GM12878 (cell line): ENCODE results near the gene TMSB10. TPM values are rescaled to one million over a fixed set of nuclear protein-coding genes. Genes with fewer than 3 reads are reported as not detected.

Experiments
- BHLHE40 ChIP-seq, 2 experiments: fragments of 450-650 bp in 1 of 2; IDR thresholded peaks; 2 replicates each; pipeline ENCODE4 v1.6.1; 2011 to 2017; ENCODE audit warnings: low read depth in 2 of 2, borderline replicate concordance in 1 of 2, improper control_type of control experiment in 1 of 2, low read length in 1 of 2, mild to moderate bottlenecking in 1 of 2
- BMI1 ChIP-seq: fragments of 450-650 bp; IDR thresholded peaks from 2 replicates; pipeline ENCODE4 v1.6.1; 2016; ENCODE audit warnings: mild to moderate bottlenecking, moderate library complexity, borderline replicate concordance
- CBX5 ChIP-seq: sonication (generic); IDR thresholded peaks from 2 replicates; pipeline ENCODE4 v1.6.1; 2016; ENCODE audit warnings: low read depth, moderate library complexity, mild to moderate bottlenecking, inconsistent platforms
- EGR1 ChIP-seq, 2 experiments: IDR thresholded peaks; 1 replicate in 1 of 2; 2 replicates in 1 of 2; pipeline ENCODE4 v1.6.1; 2011 to 2012; ENCODE audit warnings: low read depth in 2 of 2, low read length in 2 of 2, borderline replicate concordance in 1 of 2, mild to moderate bottlenecking in 1 of 2, moderate library complexity in 1 of 2
- HDAC2 ChIP-seq: fragments of 200-600 bp; sonication (generic); IDR thresholded peaks from 2 replicates; pipeline ENCODE4 v1.6.1; 2017
- IKZF2 ChIP-seq, 2 experiments: fragments of 450-650 bp; IDR thresholded peaks; 2 replicates each; pipeline ENCODE4 v1.6.1; 2017; ENCODE audit warnings: mild to moderate bottlenecking in 2 of 2, moderate library complexity in 2 of 2
- IRF4 ChIP-seq: IDR thresholded peaks from 2 replicates; pipeline ENCODE4 v1.6.1; 2011; ENCODE audit warnings: low read depth, low read length
- MAX ChIP-seq: IDR thresholded peaks from 2 replicates; pipeline ENCODE4 v1.6.1; 2012; ENCODE audit warnings: low read depth, low read length, improper control_type of control experiment
- MXI1 ChIP-seq: fragments of 150-350 bp; IDR thresholded peaks from 2 replicates; pipeline ENCODE4 v1.6.1; 2011; ENCODE audit warnings: low read depth, mild to moderate bottlenecking, inconsistent platforms, low read length, improper control_type of control experiment
- NBN ChIP-seq: fragments of 450-650 bp; IDR thresholded peaks from 2 replicates; pipeline ENCODE4 v1.6.1; 2016
- NKRF ChIP-seq: fragments of 450-650 bp; conservative IDR thresholded peaks from 2 replicates; pipeline ENCODE4 v1.6.1; 2017; ENCODE audit warnings: mild to moderate bottlenecking, moderate library complexity
- PBX3 ChIP-seq: IDR thresholded peaks from 2 replicates; pipeline ENCODE4 v1.6.1; 2011; ENCODE audit warnings: mild to moderate bottlenecking, low read depth, low read length, moderate library complexity; ENCODE audit not compliant: insufficient replicate concordance
- PKNOX1 ChIP-seq: fragments of 450-650 bp; IDR thresholded peaks from 2 replicates; pipeline ENCODE4 v1.6.1; 2016; ENCODE audit warnings: mild to moderate bottlenecking
- POU2F2 ChIP-seq: IDR thresholded peaks from 3 replicates; pipeline ENCODE4 v1.6.1; 2011; ENCODE audit warnings: low read depth, mild to moderate bottlenecking, low read length, borderline replicate concordance
- SMC3 ChIP-seq: IDR thresholded peaks from 2 replicates; pipeline ENCODE4 v1.6.1; 2011; ENCODE audit warnings: low read length, improper control_type of control experiment, borderline replicate concordance
- SPI1 ChIP-seq: IDR thresholded peaks from 2 replicates; pipeline ENCODE4 v1.6.1; 2011; ENCODE audit warnings: low read depth, mild to moderate bottlenecking, low read length, moderate library complexity, borderline replicate concordance; ENCODE audit not compliant: insufficient read depth
- SRF ChIP-seq, 2 experiments: IDR thresholded peaks; 2 replicates each; pipeline ENCODE4 v1.6.1; 2011; ENCODE audit warnings: low read depth in 2 of 2, low read length in 2 of 2, mild to moderate bottlenecking in 1 of 2, moderate library complexity in 1 of 2
- TARDBP ChIP-seq: IDR thresholded peaks from 2 replicates; pipeline ENCODE4 v1.6.1; 2016; ENCODE audit warnings: borderline replicate concordance
- TBL1XR1 ChIP-seq: IDR thresholded peaks from 2 replicates; pipeline ENCODE4 v1.6.1; 2012; ENCODE audit warnings: low read depth, low read length, improper control_type of control experiment
- TCF7 ChIP-seq: IDR thresholded peaks from 2 replicates; pipeline ENCODE4 v1.6.1; 2014; ENCODE audit warnings: antibody characterized with exemption, borderline replicate concordance
- YBX1 ChIP-seq: fragments of 450-650 bp; IDR thresholded peaks from 2 replicates; pipeline ENCODE4 v1.6.1; 2016; ENCODE audit warnings: antibody characterized with exemption
- ZBTB40 ChIP-seq: fragments of 450-650 bp; IDR thresholded peaks from 2 replicates; pipeline ENCODE4 v1.6.1; 2016; ENCODE audit warnings: mild to moderate bottlenecking, moderate library complexity, borderline replicate concordance
- ZNF217 ChIP-seq: fragments of 450-650 bp; IDR thresholded peaks from 2 replicates; pipeline ENCODE4 v1.6.1; 2017; ENCODE audit warnings: antibody characterized with exemption, mild to moderate bottlenecking
- ZNF622 ChIP-seq: fragments of 450-650 bp; IDR thresholded peaks from 2 replicates; pipeline ENCODE4 v1.6.1; 2017; ENCODE audit warnings: mild to moderate bottlenecking, inconsistent platforms
- polyA plus RNA-seq, 11 experiments: library from polyadenylated mRNA; depleted of rRNA in 4 of 11; unstranded in 6 of 11; stranded (reverse) in 5 of 11; fragments of >200 nt; fragmentation: Nextera tagmentation in 4 of 11; fragmentation: Illumina TruSeq in 1 of 11; extraction: Ambion mirVana in 4 of 11; extraction: Trizol in 1 of 11; gene quantifications; 1 replicate in 1 of 11; 2 replicates in 10 of 11; pipeline versions ENCODE4 v1.2.1 to v1.2.3, GENCODE V29; 2011 to 2016; ENCODE audit warnings: inconsistent platforms in 2 of 11, missing spikeins in 2 of 11, low read depth in 1 of 11
- total RNA-seq, 4 experiments: library from RNA; depleted of rRNA in 3 of 4; stranded (reverse); fragments of >200 nt in 3 of 4; fragmentation: Illumina TruSeq in 1 of 4; extraction: Trizol in 1 of 4; gene quantifications; 2 replicates each; pipeline versions ENCODE4 v1.2.1 to v1.2.3, GENCODE V29; 2013 to 2021

TMSB10 gene
- total and polyA plus RNA-seq, 10 of the 15 experiments (the other 5 are each of a cell fraction or from before 2014, with no cell fraction given) = 1,406 to 4,860 (median 3,381) TPM

- TF ChIP-seq MAX (no peak), SRF (IDR thresholded peaks at IDR 0.05; ENCODE audit: low read depth in 2 of 2, low read length in 2 of 2) (0 out of 4 replicates have a peak, but pooled peaks of 1 of the 2 experiments have one; percentile 25), ZNF622 (no peak), TARDBP (0 out of 2 replicates have a peak, but pooled peaks have one; percentile 2), ZNF217 (peak; percentile 54; the same call in 1 of the 2 replicates), MXI1 (no peak), NKRF (0 out of 2 replicates have a peak, but pooled peaks have one; percentile 26), SPI1 (no peak), TBL1XR1 (no peak), SMC3 (no peak), IRF4 (no peak), BHLHE40 (IDR thresholded peaks at IDR 0.05; ENCODE audit: borderline replicate concordance in 1 of 2, low read depth in 2 of 2, low read length in 1 of 2) (no peak), EGR1 (IDR thresholded peaks at IDR 0.05; ENCODE audit: borderline replicate concordance in 1 of 2, low read depth in 2 of 2, low read length in 2 of 2) (no peak), PBX3 (no peak), TCF7 (no peak), IKZF2 (IDR thresholded peaks at IDR 0.05) (peak in 1 of 2 experiments; percentile 2; a peak in 1 of 4 replicates), POU2F2 (0 out of 3 replicates have a peak, but pooled peaks have one; percentile 11), HDAC2 (no peak), NBN (no peak), BMI1 (no peak), PKNOX1 (no peak), ZBTB40 (peak; percentile 35; the same call in 1 of the 2 replicates), YBX1 (no peak), CBX5 (no peak)
These were observed 34.6 kb downstream of the TMSB10 start (continued) for GRCh38 chr2:84940088-84940470.
